Measurements from ENCODE around the gene TFPT. TPM values are rescaled to one million over a fixed set of nuclear protein-coding genes. Genes with fewer than 3 reads are reported as not detected.
"Not testable (repeated sequence)": the region's sequence is repeated elsewhere in the genome, so short reads cannot be mapped to it uniquely, and the experiment has no call there.

Gene TFPT
- total RNA-seq, 1 donor from 2014 or later = 29.4 TPM

DNA sequence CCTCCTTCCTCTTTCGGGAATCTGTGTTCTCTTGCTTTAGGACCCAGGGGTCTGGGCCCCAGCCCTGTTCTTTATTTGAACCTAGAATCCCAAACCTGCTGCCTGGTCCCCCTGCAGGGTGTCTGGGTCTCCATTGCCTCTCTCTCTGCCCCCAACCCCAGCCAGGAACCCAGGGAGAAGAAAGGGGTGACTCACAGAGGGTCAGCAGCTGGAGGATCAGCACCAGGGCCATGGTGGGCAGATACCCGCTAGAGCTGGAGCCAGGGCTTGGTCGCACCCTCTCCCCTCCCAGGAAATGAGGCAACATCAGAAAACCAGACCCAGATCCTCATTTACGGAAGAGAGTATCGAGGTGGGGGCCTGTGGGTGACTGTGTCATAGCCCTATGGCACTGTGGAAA lies 14.9 kb downstream of the TFPT start, which contains the start of gene OSCAR:
Gene OSCAR (minus strand): TSS at position 243 of the 400 bp plus-strand sequence. CDS start 11 bp downstream, at position 232.
- Mint-ChIP-seq H3K36me3 (ENCODE audit: unreplicated experiment) (no peaks in the 10 kb centered on the region), H3K9me3 (ENCODE audit: unreplicated experiment) (no peaks in the 10 kb centered on the region), H3K27me3 (ENCODE audit: unreplicated experiment) (no peaks in the 10 kb centered on the region), H3K27ac (ENCODE audit: unreplicated experiment) (no peak within 1 kb of the TSS), H3K4me3 (ENCODE audit: unreplicated experiment) (peak within 1 kb of the TSS; percentile 7), H3K4me1 (ENCODE audit: unreplicated experiment) (peaks cover 18% of the 10 kb centered on the region)
- no peak for DNase-seq (ENCODE audit: extremely low spot score, unreplicated experiment)
- TF ChIP-seq, protein P1, sequence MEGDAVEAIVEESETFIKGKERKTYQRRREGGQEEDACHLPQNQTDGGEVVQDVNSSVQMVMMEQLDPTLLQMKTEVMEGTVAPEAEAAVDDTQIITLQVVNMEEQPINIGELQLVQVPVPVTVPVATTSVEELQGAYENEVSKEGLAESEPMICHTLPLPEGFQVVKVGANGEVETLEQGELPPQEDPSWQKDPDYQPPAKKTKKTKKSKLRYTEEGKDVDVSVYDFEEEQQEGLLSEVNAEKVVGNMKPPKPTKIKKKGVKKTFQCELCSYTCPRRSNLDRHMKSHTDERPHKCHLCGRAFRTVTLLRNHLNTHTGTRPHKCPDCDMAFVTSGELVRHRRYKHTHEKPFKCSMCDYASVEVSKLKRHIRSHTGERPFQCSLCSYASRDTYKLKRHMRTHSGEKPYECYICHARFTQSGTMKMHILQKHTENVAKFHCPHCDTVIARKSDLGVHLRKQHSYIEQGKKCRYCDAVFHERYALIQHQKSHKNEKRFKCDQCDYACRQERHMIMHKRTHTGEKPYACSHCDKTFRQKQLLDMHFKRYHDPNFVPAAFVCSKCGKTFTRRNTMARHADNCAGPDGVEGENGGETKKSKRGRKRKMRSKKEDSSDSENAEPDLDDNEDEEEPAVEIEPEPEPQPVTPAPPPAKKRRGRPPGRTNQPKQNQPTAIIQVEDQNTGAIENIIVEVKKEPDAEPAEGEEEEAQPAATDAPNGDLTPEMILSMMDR (IDR thresholded peaks at IDR 0.05) = no peak

DNA sequence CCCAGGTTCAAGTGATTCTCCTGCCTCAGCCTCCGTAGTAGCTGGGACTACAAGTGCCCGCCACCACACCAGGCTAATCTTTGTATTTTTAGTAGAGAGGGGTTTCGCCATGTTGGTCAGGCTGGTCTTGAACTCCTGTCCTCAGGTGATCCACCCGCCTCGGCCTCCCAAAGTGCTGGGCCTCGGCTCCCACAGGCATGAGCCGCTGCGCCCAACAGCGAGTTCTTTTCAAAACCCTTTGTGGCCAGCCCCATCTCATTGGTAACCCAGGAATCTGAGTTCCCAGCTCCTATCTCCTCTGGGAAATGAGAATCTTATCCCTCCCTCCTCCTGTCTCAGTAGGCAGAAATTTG lies 15.6 kb downstream of the TFPT start:
- DNase-seq (ENCODE audit: extremely low spot score, unreplicated experiment); H3K27me3 Mint-ChIP-seq (ENCODE audit: unreplicated experiment); H3K27ac Mint-ChIP-seq (ENCODE audit: unreplicated experiment); H3K36me3 Mint-ChIP-seq (ENCODE audit: unreplicated experiment); H3K9me3 Mint-ChIP-seq (ENCODE audit: unreplicated experiment); H3K4me3 Mint-ChIP-seq (ENCODE audit: unreplicated experiment): not testable (repeated sequence)
- peaks cover 18% of the 10 kb centered on the region for H3K4me1 Mint-ChIP-seq (ENCODE audit: unreplicated experiment)

DNA sequence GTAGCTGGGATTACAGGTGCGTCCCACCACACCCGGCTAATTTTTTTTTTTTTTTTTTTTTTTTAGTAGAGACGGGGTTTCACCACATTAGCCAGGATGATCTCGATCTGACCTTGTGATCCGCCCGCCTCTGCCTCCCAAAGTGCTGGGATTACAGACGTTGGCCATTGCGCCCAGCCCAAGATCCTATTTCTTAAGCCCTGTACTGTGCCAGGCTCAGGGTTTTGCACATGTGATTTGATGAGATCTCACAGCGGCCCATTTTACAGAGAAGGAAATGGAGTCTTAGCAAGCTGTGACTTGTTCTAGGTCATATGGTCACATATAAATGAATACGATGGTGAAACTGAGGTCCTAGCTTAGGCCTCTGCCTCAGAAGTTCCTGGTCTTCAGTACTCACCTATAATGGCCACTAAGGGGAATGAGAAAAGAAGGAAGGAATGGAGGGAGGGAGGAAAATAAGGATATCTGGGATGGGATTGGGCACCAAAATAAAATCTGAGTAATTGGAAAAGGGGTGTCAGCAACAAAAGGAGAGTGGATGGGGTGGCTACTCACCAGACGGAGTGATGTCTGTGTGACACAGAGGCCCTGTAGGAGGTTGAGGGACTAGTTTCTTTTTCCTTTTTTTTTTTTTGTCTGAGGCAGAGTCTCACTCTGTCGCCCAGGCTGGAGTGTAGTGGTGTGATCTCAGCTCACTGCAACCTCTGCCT lies 16.1 kb downstream of the TFPT start:
- H3K4me3 Mint-ChIP-seq (ENCODE audit: unreplicated experiment) = no peak overlapping the region
- no peaks in the 10 kb centered on the region for H3K9me3 Mint-ChIP-seq (ENCODE audit: unreplicated experiment)
- H3K27ac Mint-ChIP-seq (ENCODE audit: unreplicated experiment) = no peak overlapping the region
- TF ChIP-seq, protein P1 (IDR thresholded peaks at IDR 0.05) = no peak
- DNase-seq (ENCODE audit: extremely low spot score, unreplicated experiment) = no peak
- H3K27me3 Mint-ChIP-seq (ENCODE audit: unreplicated experiment) = no peaks in the 10 kb centered on the region
- H3K36me3 Mint-ChIP-seq (ENCODE audit: unreplicated experiment) = no peaks in the 10 kb centered on the region
- peaks cover 18% of the 10 kb centered on the region for H3K4me1 Mint-ChIP-seq (ENCODE audit: unreplicated experiment)

DNA sequence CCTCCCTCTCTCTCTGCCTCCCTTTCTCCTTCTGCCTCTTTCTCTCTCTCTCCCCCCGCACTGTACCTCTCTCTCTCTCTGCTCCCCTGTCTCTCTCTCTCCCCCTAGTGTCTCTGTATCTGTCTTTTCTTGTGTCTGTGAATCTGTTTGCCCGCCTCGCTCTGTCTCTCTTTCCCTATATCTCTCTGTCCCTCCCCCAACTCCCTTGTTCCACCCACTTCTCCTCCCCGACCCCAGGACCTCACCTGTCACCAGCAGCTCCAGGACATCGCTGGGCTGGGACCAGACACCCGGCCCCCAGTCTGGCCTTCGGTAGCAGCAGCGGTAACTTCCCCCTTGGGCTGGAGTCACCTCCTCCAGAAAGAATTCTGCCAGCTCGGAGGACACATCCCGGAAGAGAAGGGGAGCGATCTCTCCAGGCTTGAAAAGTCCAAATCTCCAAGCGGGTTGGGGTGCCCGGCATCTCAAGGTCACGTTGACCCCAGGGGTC lies 18.8 kb downstream of the TFPT start:
- Mint-ChIP-seq H3K27ac (ENCODE audit: unreplicated experiment) (peak overlapping the region; percentile 78), H3K4me1 (ENCODE audit: unreplicated experiment) (peaks cover 8% of the 10 kb centered on the region), H3K36me3 (ENCODE audit: unreplicated experiment) (no peaks in the 10 kb centered on the region), H3K4me3 (ENCODE audit: unreplicated experiment) (peak overlapping the region; percentile 58), H3K27me3 (ENCODE audit: unreplicated experiment) (no peaks in the 10 kb centered on the region), H3K9me3 (ENCODE audit: unreplicated experiment) (no peaks in the 10 kb centered on the region)
- DNase-seq (ENCODE audit: extremely low spot score, unreplicated experiment) = no peak
- TF ChIP-seq, protein P1 (IDR thresholded peaks at IDR 0.05) = peak; percentile 25

DNA sequence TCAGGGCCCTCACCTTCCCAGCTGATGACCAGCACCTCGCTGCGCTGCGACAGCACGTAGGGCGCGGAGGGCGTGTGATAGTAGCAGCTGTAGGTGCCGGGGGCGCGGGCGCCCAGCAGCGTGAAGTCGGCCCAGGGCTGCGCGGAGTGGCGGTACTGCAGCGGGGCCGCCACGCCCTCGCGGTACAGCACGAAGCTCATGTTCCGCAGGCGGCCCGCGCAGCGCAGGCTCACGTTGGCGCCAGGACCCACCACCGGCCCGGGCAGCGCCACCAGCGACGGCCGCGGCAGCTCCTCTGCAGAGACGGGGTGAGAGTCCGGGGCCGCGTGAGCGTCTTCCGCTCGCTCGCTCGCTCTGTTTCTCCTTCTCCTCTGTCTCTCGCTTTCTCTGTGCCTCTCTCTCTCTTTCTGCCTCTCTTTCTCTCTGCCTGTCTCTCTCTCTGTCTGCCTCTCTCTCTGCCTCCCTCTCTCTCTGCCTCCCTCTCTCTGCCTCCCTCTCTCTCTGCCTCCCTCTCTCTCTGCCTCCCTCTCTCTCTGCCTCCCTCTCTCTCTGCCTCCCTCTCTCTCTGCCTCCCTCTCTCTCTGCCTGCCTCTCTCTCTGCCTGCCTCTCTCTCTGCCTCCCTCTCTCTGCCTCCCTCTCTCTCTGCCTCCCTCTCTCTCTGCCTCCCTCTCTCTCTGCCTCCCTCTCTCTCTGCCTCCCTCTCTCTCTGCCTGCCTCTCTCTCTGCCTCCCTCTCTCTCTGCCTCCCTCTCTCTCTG lies 19.4 kb downstream of the TFPT start:
- H3K9me3 Mint-ChIP-seq (ENCODE audit: unreplicated experiment); DNase-seq (ENCODE audit: extremely low spot score, unreplicated experiment); H3K4me1 Mint-ChIP-seq (ENCODE audit: unreplicated experiment); H3K36me3 Mint-ChIP-seq (ENCODE audit: unreplicated experiment); H3K27ac Mint-ChIP-seq (ENCODE audit: unreplicated experiment); H3K27me3 Mint-ChIP-seq (ENCODE audit: unreplicated experiment): not testable (repeated sequence)
- H3K4me3 Mint-ChIP-seq (ENCODE audit: unreplicated experiment) = peak overlapping the region; percentile 73

Measured in osteocyte (in vitro differentiated cells).